HCT116 (cell line): Measurements from ENCODE around the gene OPCML.

Experiments
- EZH2phosphoT487 ChIP-seq: fragments of 200-600 bp; IDR thresholded peaks from 2 replicates; pipeline ENCODE4 v1.6.1; 2018; ENCODE audit warnings: antibody characterized with exemption, borderline replicate concordance
- POLR2A ChIP-seq: IDR thresholded peaks from 2 replicates; pipeline ENCODE4 v1.7.0; 2011; ENCODE audit warnings: borderline replicate concordance; ENCODE audit not compliant: insufficient read depth, insufficient read length; ENCODE audit errors: extremely low read depth
- RAD21 ChIP-seq: IDR thresholded peaks from 2 replicates; pipeline ENCODE4 v1.6.1; 2012; ENCODE audit warnings: low read depth, mild to moderate bottlenecking
- SIN3A ChIP-seq: IDR thresholded peaks from 2 replicates; pipeline ENCODE4 v1.6.1; 2012; ENCODE audit warnings: low read depth
- SP1 ChIP-seq: IDR thresholded peaks from 2 replicates; pipeline ENCODE4 v1.6.1; 2012; ENCODE audit warnings: low read depth
- TCF7L2 ChIP-seq: IDR thresholded peaks from 2 replicates; pipeline ENCODE4 v1.7.0; 2011; ENCODE audit warnings: borderline replicate concordance, inconsistent platforms; ENCODE audit not compliant: insufficient read depth, insufficient read length; ENCODE audit errors: extremely low read depth
- ZFX ChIP-seq: fragments of 450-650 bp; IDR thresholded peaks from 2 replicates; pipeline ENCODE4 v1.6.1; 2017
- TF ChIP-seq, protein P1 (sequence below), 3 experiments: fragments of 200-600 bp in 1 of 3; sonication (generic) in 1 of 3; IDR thresholded peaks in 2 of 3; conservative IDR thresholded peaks in 1 of 3; 2 replicates each; pipeline ENCODE4 v1.5.1; 2012 to 2017; ENCODE audit warnings: low read depth in 2 of 3, low read length in 2 of 3, antibody characterized with exemption in 1 of 3, borderline replicate concordance in 1 of 3, control low read depth in 1 of 3, mild to moderate bottlenecking in 1 of 3, mixed read lengths in 1 of 3, mixed run types in 1 of 3, moderate library complexity in 1 of 3; ENCODE audit not compliant: insufficient read depth in 1 of 3
- TF ChIP-seq, protein P2 (sequence below): IDR thresholded peaks from 2 replicates; pipeline ENCODE4 v1.6.1; 2011; ENCODE audit warnings: mild to moderate bottlenecking, low read length, moderate library complexity; ENCODE audit not compliant: insufficient replicate concordance; ENCODE audit errors: extremely low read depth

GRCh38 chr11:133034929-133035328 lies 497.4 kb downstream of the OPCML start:
- TF ChIP-seq ZFX (no peak), SIN3A (no peak), TCF7L2 (no peak), POLR2A (no peak), SP1 (no peak), EZH2phosphoT487 (no peak), RAD21 (no peak)
- TF ChIP-seq, protein P1, sequence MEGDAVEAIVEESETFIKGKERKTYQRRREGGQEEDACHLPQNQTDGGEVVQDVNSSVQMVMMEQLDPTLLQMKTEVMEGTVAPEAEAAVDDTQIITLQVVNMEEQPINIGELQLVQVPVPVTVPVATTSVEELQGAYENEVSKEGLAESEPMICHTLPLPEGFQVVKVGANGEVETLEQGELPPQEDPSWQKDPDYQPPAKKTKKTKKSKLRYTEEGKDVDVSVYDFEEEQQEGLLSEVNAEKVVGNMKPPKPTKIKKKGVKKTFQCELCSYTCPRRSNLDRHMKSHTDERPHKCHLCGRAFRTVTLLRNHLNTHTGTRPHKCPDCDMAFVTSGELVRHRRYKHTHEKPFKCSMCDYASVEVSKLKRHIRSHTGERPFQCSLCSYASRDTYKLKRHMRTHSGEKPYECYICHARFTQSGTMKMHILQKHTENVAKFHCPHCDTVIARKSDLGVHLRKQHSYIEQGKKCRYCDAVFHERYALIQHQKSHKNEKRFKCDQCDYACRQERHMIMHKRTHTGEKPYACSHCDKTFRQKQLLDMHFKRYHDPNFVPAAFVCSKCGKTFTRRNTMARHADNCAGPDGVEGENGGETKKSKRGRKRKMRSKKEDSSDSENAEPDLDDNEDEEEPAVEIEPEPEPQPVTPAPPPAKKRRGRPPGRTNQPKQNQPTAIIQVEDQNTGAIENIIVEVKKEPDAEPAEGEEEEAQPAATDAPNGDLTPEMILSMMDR (IDR thresholded peaks at IDR 0.05 in 2 of 3, conservative IDR thresholded peaks at IDR 0.05 in 1 of 3; ENCODE audit: borderline replicate concordance in 1 of 3, insufficient read depth in 1 of 3, low read depth in 2 of 3, low read length in 2 of 3) = no peak
- TF ChIP-seq, protein P2, sequence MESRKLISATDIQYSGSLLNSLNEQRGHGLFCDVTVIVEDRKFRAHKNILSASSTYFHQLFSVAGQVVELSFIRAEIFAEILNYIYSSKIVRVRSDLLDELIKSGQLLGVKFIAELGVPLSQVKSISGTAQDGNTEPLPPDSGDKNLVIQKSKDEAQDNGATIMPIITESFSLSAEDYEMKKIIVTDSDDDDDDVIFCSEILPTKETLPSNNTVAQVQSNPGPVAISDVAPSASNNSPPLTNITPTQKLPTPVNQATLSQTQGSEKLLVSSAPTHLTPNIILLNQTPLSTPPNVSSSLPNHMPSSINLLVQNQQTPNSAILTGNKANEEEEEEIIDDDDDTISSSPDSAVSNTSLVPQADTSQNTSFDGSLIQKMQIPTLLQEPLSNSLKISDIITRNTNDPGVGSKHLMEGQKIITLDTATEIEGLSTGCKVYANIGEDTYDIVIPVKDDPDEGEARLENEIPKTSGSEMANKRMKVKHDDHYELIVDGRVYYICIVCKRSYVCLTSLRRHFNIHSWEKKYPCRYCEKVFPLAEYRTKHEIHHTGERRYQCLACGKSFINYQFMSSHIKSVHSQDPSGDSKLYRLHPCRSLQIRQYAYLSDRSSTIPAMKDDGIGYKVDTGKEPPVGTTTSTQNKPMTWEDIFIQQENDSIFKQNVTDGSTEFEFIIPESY = no peak
